ENCODE measurements around the gene CORO2A.
"Not testable (repeated sequence)": the region's sequence is repeated elsewhere in the genome, so short reads cannot be mapped to it uniquely, and the experiment has no call there.

CORO2A gene

DNA sequence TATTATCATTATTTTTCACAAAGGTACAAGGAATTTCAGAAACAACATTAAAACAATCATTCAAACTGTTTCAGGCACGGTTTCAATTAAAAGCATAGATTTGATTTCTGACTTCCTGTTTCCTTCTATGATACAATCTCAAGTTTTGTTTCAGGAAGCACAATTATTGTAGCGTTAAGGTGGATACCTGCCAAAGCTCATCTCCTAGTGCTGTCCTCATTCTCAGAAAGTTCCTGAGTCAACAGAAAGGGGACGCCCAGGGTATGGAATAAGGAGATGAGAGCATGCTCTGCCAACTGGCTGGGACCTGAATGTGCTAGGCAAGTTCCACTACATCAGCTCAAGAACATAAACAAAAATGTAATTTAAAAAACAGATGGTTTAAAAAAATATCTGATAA is 71.4 kb downstream of the CORO2A start:
- Histone ChIP-seq H3K9ac (ENCODE audit: low read length) (no peak overlapping the region), H3K36me3 (ENCODE audit: control insufficient read depth, insufficient read depth, low read length, severe bottlenecking) (no peaks in the 10 kb centered on the region), H3K27me3 (replicated peaks; ENCODE audit: control insufficient read depth, insufficient read depth, low read length) (peaks cover 9% of the 10 kb centered on the region), H3K4me3 (ENCODE audit: low read length) (no peak overlapping the region), H3K4me1 (ENCODE audit: control insufficient read depth, insufficient read depth, low read length) (no peaks in the 10 kb centered on the region), H3K9me3 (ENCODE audit: control insufficient read depth, low read length) (no peaks in the 10 kb centered on the region)
- DNase-seq (ENCODE audit: low read depth) = no peak

DNA sequence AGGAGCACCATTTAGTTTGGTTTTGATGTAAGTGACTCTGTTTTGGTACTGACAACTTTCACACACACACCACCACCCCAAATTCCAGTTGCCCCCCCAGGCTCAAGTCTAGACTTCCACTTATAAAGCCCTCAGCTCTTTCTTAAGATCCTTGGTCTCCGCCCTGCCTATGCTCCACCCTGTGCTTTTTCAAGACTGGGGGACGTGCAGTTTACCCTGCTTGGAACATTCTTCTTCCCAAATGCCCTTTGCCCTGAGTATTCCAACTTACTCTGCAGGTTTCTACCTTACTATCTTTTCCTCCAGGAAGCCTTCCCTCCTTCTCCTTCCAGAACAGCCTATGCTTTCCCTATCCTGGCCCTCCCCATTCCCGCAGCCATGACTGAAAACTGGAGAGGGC is 72.0 kb downstream of the CORO2A start:
- Histone ChIP-seq H3K4me1 (ENCODE audit: control insufficient read depth, insufficient read depth, low read length) (no peaks in the 10 kb centered on the region), H3K9me3 (ENCODE audit: control insufficient read depth, low read length) (no peaks in the 10 kb centered on the region), H3K27me3 (replicated peaks; ENCODE audit: control insufficient read depth, insufficient read depth, low read length) (peaks cover 9% of the 10 kb centered on the region), H3K4me3 (ENCODE audit: low read length) (no peak overlapping the region), H3K36me3 (ENCODE audit: control insufficient read depth, insufficient read depth, low read length, severe bottlenecking) (no peaks in the 10 kb centered on the region), H3K9ac (ENCODE audit: low read length) (no peak overlapping the region)
- no peak for DNase-seq (ENCODE audit: low read depth)

DNA sequence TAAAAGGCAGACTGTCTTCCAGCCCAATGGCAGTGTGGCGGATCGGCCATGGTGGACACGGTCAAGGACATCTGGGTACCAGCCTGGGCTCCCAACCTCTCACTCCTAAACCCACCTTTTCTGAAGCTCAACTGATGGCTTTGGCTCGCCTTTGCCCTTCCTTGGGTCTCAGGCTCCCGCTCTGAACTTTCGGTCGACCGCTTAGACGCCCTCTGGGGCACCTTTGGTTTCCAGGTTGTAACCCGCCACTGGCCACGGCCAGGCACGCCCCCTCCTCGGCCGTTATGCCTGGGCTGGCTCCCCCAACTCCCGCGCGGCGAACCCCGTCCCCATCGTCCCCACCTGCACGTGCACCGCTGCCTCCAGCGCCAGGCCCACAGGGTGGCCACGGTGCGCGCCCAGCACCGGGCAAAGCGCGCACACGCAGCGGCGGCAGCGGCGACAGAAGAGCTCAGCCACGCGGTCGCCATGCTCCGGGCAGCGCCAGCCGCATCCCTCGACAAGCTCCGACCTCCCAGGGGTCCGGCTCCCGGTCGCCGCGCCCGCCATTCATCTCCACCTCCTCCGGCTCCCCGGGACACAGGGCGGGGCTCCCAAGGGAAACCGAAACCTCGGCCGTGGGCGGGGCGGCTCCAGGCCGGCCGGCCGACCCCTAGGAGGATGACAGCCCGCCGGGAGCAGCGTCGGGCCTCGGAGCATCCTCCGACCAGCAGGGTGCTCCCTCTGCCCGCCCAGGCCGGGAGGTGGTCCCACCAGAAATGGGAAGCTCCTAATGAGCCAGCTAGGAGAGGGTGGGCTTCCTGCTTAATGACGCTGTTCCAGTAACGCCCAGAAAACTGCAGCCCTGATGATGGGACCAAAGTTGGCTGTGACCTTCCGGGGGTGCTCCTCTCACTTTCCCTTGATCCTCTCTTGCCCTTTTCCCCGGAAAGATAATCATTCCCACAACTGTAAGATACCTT is 73.5 kb downstream of the CORO2A start, which contains the start of gene TRIM14:
Gene TRIM14, minus strand, starts transcription at position 583 of the 962 bp plus-strand sequence. Its CDS starts 34 bp downstream, at position 549.
- no peaks in the 10 kb centered on the region for H3K36me3 ChIP-seq (ENCODE audit: control insufficient read depth, insufficient read depth, low read length, severe bottlenecking)
- peak within 1 kb of the TSS; percentile 79 for H3K4me3 ChIP-seq (ENCODE audit: low read length)
- DNase-seq (ENCODE audit: low read depth) = peak; percentile 75
- peak within 1 kb of the TSS; percentile 35 for H3K9ac ChIP-seq (ENCODE audit: low read length)
- no peaks in the 10 kb centered on the region for H3K9me3 ChIP-seq (ENCODE audit: control insufficient read depth, low read length)
- peaks cover 9% of the 10 kb centered on the region for H3K27me3 ChIP-seq (replicated peaks; ENCODE audit: control insufficient read depth, insufficient read depth, low read length)
- H3K4me1 ChIP-seq (ENCODE audit: control insufficient read depth, insufficient read depth, low read length) = no peaks in the 10 kb centered on the region

DNA sequence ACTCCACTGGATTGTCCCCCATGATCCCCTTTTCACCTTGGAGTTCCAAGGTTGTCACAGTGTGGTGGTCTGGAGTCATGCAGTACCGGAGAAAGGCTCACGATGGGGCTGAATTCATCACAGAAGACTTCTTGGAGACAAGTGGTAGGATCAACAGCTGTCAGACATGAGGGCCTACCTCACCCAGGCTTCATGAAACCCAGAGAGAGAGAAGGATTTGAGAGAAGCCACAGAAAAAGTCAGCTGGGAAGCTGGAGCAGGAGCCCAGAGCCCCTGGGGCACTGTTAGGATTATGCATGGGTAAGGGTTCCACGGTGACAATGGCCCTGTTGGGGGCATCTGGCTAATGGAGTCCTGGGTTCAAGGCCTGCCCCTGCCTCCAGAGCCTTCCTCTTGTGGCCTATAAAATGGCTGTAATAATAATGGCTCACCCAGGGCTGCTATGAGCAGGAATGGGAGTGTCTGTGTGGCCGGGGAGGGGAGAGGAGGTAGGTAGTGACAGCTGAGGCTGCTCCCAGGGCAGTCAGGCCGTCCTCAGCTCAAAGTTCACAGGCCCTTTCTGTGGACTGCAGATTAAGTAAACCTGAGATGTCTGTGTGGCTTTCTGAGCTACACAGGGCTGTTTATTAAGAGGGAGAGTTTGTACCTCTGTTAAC is 74.3 kb downstream of the CORO2A start:
- Histone ChIP-seq H3K27me3 (replicated peaks; ENCODE audit: control insufficient read depth, insufficient read depth, low read length) (peaks cover 9% of the 10 kb centered on the region), H3K9me3 (ENCODE audit: control insufficient read depth, low read length) (no peaks in the 10 kb centered on the region), H3K9ac (ENCODE audit: low read length) (no peak overlapping the region), H3K4me1 (ENCODE audit: control insufficient read depth, insufficient read depth, low read length) (no peaks in the 10 kb centered on the region), H3K4me3 (ENCODE audit: low read length) (no peak overlapping the region), H3K36me3 (ENCODE audit: control insufficient read depth, insufficient read depth, low read length, severe bottlenecking) (no peaks in the 10 kb centered on the region)
- no peak for DNase-seq (ENCODE audit: low read depth)

DNA sequence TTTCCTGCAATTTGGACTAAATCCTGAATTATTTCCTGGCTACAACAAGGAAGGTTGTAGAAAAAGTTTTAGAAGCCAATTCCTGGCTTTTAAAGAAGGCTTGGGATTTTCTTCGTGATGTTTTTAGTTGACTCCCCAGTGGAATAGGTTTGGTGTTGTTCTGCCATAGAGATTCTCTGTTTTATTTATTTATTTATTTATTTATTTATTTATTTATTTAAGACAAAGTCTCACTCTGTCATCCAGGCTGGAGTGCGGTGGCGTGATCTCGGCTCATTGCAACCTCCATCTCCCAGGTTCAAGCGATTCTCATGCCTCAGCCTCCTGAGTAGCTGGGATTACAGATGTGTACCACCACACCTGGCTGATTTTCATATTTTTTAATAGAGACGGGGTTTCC is 75.3 kb downstream of the CORO2A start:
- DNase-seq (ENCODE audit: low read depth); H3K36me3 ChIP-seq (ENCODE audit: control insufficient read depth, insufficient read depth, low read length, severe bottlenecking); H3K4me3 ChIP-seq (ENCODE audit: low read length); H3K27me3 ChIP-seq (replicated peaks; ENCODE audit: control insufficient read depth, insufficient read depth, low read length); H3K4me1 ChIP-seq (ENCODE audit: control insufficient read depth, insufficient read depth, low read length); H3K9me3 ChIP-seq (ENCODE audit: control insufficient read depth, low read length); H3K9ac ChIP-seq (ENCODE audit: low read length): not testable (repeated sequence)

DNA sequence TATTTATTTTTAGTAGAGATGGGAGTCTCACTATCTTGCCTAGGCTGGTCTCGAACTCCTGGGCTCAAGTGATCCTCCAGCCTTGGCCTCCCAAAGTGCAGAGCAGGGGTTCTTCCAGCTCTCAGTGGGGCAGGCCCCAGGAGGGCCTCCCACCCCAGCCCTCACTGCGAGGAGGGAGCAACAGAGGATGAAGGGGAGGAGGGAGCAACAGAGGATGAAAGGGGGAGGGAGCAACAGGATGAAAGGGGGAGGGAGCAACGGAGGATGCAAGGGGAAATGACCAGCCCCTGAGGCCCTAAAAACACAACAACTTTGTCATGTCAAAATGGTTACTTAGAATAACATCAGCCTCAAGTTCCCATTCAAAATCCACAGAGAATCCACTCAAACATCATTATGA is 83.4 kb downstream of the CORO2A start:
- peaks cover 6% of the 10 kb centered on the region for H3K4me1 ChIP-seq (ENCODE audit: control insufficient read depth, insufficient read depth, low read length)
- no peaks in the 10 kb centered on the region for H3K27me3 ChIP-seq (replicated peaks; ENCODE audit: control insufficient read depth, insufficient read depth, low read length)
- DNase-seq (ENCODE audit: low read depth) = no peak
- H3K9me3 ChIP-seq (ENCODE audit: control insufficient read depth, low read length) = no peaks in the 10 kb centered on the region
- H3K36me3 ChIP-seq (ENCODE audit: control insufficient read depth, insufficient read depth, low read length, severe bottlenecking) = no peaks in the 10 kb centered on the region
- no peak overlapping the region for H3K4me3 ChIP-seq (ENCODE audit: low read length)
- no peak overlapping the region for H3K9ac ChIP-seq (ENCODE audit: low read length)

DNA sequence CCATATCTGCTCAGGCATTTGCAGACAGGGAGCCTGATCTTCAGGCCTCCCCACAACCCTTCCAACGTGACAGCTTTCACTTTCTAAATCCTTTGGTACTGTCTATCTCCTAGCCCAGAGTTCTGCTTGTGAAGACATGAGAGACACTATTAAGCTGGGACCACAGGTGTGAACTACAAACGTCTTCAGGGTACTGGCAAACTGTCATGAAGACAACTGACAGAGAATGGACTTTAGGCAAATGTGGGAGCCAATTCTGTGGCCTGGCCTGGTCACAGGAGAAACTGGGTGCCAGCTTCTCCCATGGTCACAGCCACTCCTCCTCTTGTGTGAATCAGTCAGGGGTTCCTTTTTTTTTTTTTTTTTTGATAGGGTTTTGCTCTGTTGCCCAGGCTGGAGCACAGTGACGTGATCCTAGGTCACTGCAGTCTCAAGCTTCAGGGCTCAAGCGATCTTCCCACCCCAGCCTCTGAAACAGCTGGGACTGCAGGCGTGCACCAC is 83.9 kb downstream of the CORO2A start:
- Histone ChIP-seq H3K4me3 (ENCODE audit: low read length) (no peak overlapping the region), H3K36me3 (ENCODE audit: control insufficient read depth, insufficient read depth, low read length, severe bottlenecking) (no peaks in the 10 kb centered on the region), H3K4me1 (ENCODE audit: control insufficient read depth, insufficient read depth, low read length) (peaks cover 6% of the 10 kb centered on the region), H3K9me3 (ENCODE audit: control insufficient read depth, low read length) (no peaks in the 10 kb centered on the region), H3K9ac (ENCODE audit: low read length) (no peak overlapping the region), H3K27me3 (replicated peaks; ENCODE audit: control insufficient read depth, insufficient read depth, low read length) (no peaks in the 10 kb centered on the region)
- DNase-seq (ENCODE audit: low read depth) = no peak

DNA sequence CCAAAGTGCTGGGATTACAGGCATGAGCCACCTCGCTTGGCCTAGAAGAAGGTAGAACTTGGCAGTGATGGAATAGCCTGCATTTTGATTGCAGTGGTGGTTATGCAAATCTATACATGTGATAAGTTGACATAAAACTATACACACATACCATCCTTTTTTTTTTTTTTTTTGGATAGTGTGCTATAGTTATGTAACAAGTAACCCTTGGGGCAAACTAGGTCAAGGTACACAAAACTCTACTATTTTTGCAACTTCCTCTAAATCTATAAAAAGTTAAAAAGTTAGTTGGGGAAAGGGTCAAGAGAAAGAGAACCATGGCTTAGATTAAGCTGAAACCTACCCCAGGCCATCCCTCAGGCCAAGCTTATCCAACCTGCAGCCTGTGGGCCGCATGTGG is 84.5 kb downstream of the CORO2A start:
- H3K4me3 ChIP-seq (ENCODE audit: low read length) = no peak overlapping the region

DNA sequence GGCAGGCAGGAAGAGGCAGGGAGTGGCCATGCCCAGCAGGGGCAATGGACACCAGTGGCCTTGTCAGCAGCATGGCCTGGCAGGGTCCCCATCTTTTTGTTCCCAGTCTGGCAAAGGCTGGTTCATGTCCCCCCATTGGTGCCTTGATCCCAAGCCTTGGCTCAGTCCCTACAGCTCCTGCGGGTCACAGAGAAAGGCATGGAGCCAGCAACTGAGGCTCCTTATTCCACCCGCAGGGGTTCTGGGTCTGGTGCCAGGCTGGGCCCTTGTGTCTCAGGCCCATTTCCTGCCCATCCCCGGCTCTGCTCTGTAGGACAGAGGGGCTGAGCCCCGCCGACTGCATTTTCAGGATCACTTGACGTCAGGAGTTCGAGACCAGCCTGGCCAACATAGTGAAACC is 87.4 kb downstream of the CORO2A start:
- Histone ChIP-seq H3K4me3 (ENCODE audit: low read length) (no peak overlapping the region), H3K9ac (ENCODE audit: low read length) (no peak overlapping the region), H3K4me1 (ENCODE audit: control insufficient read depth, insufficient read depth, low read length) (peaks cover 6% of the 10 kb centered on the region), H3K36me3 (ENCODE audit: control insufficient read depth, insufficient read depth, low read length, severe bottlenecking) (no peaks in the 10 kb centered on the region), H3K9me3 (ENCODE audit: control insufficient read depth, low read length) (no peaks in the 10 kb centered on the region), H3K27me3 (replicated peaks; ENCODE audit: control insufficient read depth, insufficient read depth, low read length) (no peaks in the 10 kb centered on the region)
- no peak for DNase-seq (ENCODE audit: low read depth)

More for the DNA sequence above, 84.5 kb downstream of the CORO2A start:
- H3K4me1 ChIP-seq (ENCODE audit: control insufficient read depth, insufficient read depth, low read length) = peaks cover 6% of the 10 kb centered on the region
- H3K9ac ChIP-seq (ENCODE audit: low read length) = no peak overlapping the region
- no peaks in the 10 kb centered on the region for H3K36me3 ChIP-seq (ENCODE audit: control insufficient read depth, insufficient read depth, low read length, severe bottlenecking)
- no peaks in the 10 kb centered on the region for H3K27me3 ChIP-seq (replicated peaks; ENCODE audit: control insufficient read depth, insufficient read depth, low read length)
- no peak for DNase-seq (ENCODE audit: low read depth)
- no peaks in the 10 kb centered on the region for H3K9me3 ChIP-seq (ENCODE audit: control insufficient read depth, low read length)

DNA sequence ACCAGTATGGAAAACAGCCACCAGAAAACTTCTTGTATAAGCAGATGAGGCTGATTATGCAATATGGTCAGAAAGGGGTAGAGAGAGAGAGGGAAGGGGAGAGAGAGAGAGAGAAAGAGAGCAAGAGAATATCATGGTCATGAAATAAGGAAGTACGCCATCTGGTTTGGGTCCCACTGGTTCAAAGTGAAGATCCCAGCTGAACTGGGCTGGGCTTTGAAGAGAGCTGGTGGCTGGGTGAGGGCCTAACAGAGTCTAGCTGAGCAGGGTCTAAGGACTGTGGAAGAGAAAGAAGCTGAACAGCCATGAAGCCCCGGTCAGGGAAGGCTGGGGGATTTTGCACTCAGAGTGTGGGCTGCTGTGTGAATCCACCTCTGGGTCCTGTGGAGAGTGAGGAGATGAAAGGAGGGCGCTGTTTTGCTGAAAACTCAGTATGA is 88.0 kb downstream of the CORO2A start:
- Histone ChIP-seq H3K9me3 (ENCODE audit: control insufficient read depth, low read length) (no peaks in the 10 kb centered on the region), H3K27me3 (replicated peaks; ENCODE audit: control insufficient read depth, insufficient read depth, low read length) (no peaks in the 10 kb centered on the region), H3K4me3 (ENCODE audit: low read length) (no peak overlapping the region), H3K9ac (ENCODE audit: low read length) (no peak overlapping the region), H3K4me1 (ENCODE audit: control insufficient read depth, insufficient read depth, low read length) (peaks cover 6% of the 10 kb centered on the region), H3K36me3 (ENCODE audit: control insufficient read depth, insufficient read depth, low read length, severe bottlenecking) (no peaks in the 10 kb centered on the region)
- DNase-seq (ENCODE audit: low read depth) = no peak

DNA sequence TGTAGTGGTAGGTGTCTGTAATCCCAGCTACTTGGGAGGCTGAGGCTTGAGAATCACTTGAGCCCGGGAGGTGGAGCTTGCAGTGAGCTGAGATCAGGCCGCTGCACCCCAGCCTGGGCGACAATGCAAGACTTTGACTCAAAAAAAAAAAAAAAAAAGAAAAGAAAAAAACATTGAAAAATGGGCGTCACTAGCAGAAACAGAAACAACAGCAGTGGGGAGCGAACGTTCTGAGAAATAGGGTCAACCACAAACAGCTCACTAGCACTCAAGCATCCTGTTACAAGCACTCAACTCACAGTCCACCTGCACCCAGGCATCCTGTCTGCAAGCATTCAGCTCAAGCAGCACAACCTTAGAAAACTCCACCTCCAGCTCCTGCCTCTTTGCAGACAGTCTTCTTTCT is 90.6 kb downstream of the CORO2A start:
- no peaks in the 10 kb centered on the region for H3K9me3 ChIP-seq (ENCODE audit: control insufficient read depth, low read length)
- no peaks in the 10 kb centered on the region for H3K36me3 ChIP-seq (ENCODE audit: control insufficient read depth, insufficient read depth, low read length, severe bottlenecking)
- H3K4me3 ChIP-seq (ENCODE audit: low read length) = no peak overlapping the region
- H3K9ac ChIP-seq (ENCODE audit: low read length) = no peak overlapping the region
- no peaks in the 10 kb centered on the region for H3K4me1 ChIP-seq (ENCODE audit: control insufficient read depth, insufficient read depth, low read length)
- no peak for DNase-seq (ENCODE audit: low read depth)
- H3K27me3 ChIP-seq (replicated peaks; ENCODE audit: control insufficient read depth, insufficient read depth, low read length) = no peaks in the 10 kb centered on the region

Measured in adipocyte (in vitro differentiated cells).